Thoracic aorta (tissue), 2 donors: Measurements from ENCODE around the gene SULT1E1. TPM values are rescaled to one million over a fixed set of nuclear protein-coding genes. Genes with fewer than 3 reads are reported as not detected.

Experiments
- ATAC-seq: fragments of 150-250 bp; one replicate; pipeline ENCODE4 v1.8.0; 2017; ENCODE audit warnings: low read depth; ENCODE audit not compliant: insufficient number of reproducible peaks, low FRiP score
- DNase-seq: peaks from one replicate; pipeline ENCODE4 v3.0.0-alpha.2; 2020; ENCODE audit warnings: low spot score
- H3K27ac ChIP-seq, 2 donors: fragments of 200-600 bp; sonication (generic); 1 replicate in 1 of 2; 2 replicates in 1 of 2; pipeline ENCODE4 v1.5.1; 2016; ENCODE audit warnings: mild to moderate bottlenecking in 2 of 2, moderate library complexity in 2 of 2
- H3K27me3 ChIP-seq: fragments of 200-600 bp; sonication (generic); replicated peaks from 2 replicates; pipeline ENCODE4 v1.6.0; 2016; ENCODE audit warnings: mild to moderate bottlenecking; ENCODE audit not compliant: insufficient read depth
- H3K36me3 ChIP-seq: fragments of 200-600 bp; sonication (generic); one replicate; pipeline ENCODE4 v1.5.1; 2016
- H3K4me1 ChIP-seq, 2 donors: fragments of 200-600 bp; sonication (generic); 1 replicate in 1 of 2; 2 replicates in 1 of 2; pipeline versions ENCODE4 v1.5.1 to v1.6.0; 2016; ENCODE audit warnings: low read depth in 2 of 2, mild to moderate bottlenecking in 1 of 2; ENCODE audit not compliant: control insufficient read depth in 1 of 2
- H3K4me3 ChIP-seq: fragments of 200-600 bp; sonication (generic); 2 replicates; pipeline ENCODE4 v1.5.1; 2016; ENCODE audit warnings: mild to moderate bottlenecking
- H3K9me3 ChIP-seq: fragments of 200-600 bp; sonication (generic); 2 replicates; pipeline ENCODE4 v1.5.1; 2016
- CTCF ChIP-seq: fragments of 200-600 bp; sonication (generic); IDR thresholded peaks from one replicate; pipeline ENCODE4 v1.5.1; 2019; ENCODE audit warnings: antibody characterized with exemption
- total RNA-seq, 2 donors: library from RNA; depleted of rRNA; stranded (reverse); fragments of >200 nt; gene quantifications; one replicate each; pipeline versions ENCODE4 v1.1.0 to v1.2.3, GENCODE V29; 2016

The SULT1E1 gene
- total RNA-seq, 2 donors from 2014 or later = 0.54 TPM; not detected in 1

GRCh38 chr4:69813628-69814027, 46.3 kb downstream of the SULT1E1 start:
- no peak overlapping the region for H3K4me3 ChIP-seq

GRCh38 chr4:69811166-69811565, 48.8 kb downstream of the SULT1E1 start:
- ATAC-seq (no peak), DNase-seq (no peak)
- Histone ChIP-seq H3K4me3 (no peak overlapping the region), H3K27ac (no peak overlapping the region), H3K27me3 (no peaks in the 10 kb centered on the region), H3K9me3 (no peaks in the 10 kb centered on the region), H3K4me1 (peaks cover 0 to under 1% of the 10 kb centered on the region in 2 donors), H3K36me3 (no peaks in the 10 kb centered on the region)
- TF ChIP-seq CTCF = no peak

More at GRCh38 chr4:69813628-69814027, 46.3 kb downstream of the SULT1E1 start:
- Histone ChIP-seq H3K27me3 (no peaks in the 10 kb centered on the region), H3K9me3 (no peaks in the 10 kb centered on the region), H3K4me1 (peaks cover 6 to 7% of the 10 kb centered on the region in 2 donors), H3K27ac (no peak overlapping the region), H3K36me3 (no peaks in the 10 kb centered on the region)
- ATAC-seq (no peak), DNase-seq (no peak)
- no peak for TF ChIP-seq CTCF

- no peak overlapping the region for H3K4me3 ChIP-seq
- no peaks in the 10 kb centered on the region for H3K27me3 ChIP-seq
- no peaks in the 10 kb centered on the region for H3K4me1 ChIP-seq
- DNase-seq (no peak), ATAC-seq (no peak)
- H3K27ac ChIP-seq = no peak overlapping the region
- no peak for TF ChIP-seq CTCF
- H3K36me3 ChIP-seq = no peaks in the 10 kb centered on the region
- H3K9me3 ChIP-seq = no peaks in the 10 kb centered on the region
Observed at GRCh38 chr4:69800599-69800998, 59.3 kb downstream of the SULT1E1 start.

GRCh38 chr4:69799337-69799736, 60.6 kb downstream of the SULT1E1 start:
- TF ChIP-seq CTCF = no peak
- H3K27ac ChIP-seq = no peak overlapping the region
- no peaks in the 10 kb centered on the region for H3K27me3 ChIP-seq
- ATAC-seq (no peak), DNase-seq (no peak)
- H3K36me3 ChIP-seq = no peaks in the 10 kb centered on the region
- no peaks in the 10 kb centered on the region for H3K4me1 ChIP-seq
- H3K9me3 ChIP-seq = no peaks in the 10 kb centered on the region
- H3K4me3 ChIP-seq = no peak overlapping the region

- no peaks in the 10 kb centered on the region for H3K4me1 ChIP-seq
- no peak for TF ChIP-seq CTCF
- no peaks in the 10 kb centered on the region for H3K36me3 ChIP-seq
- peaks cover 3% of the 10 kb centered on the region for H3K27me3 ChIP-seq
- no peak for ATAC-seq
- H3K27ac ChIP-seq = no peak overlapping the region
- no peaks in the 10 kb centered on the region for H3K9me3 ChIP-seq
- DNase-seq = no peak
- H3K4me3 ChIP-seq = no peak overlapping the region
Observed at GRCh38 chr4:69793732-69794131, 66.2 kb downstream of the SULT1E1 start.

Other genes starting within 250 kb of the SULT1E1 start
- not detected for gene UGT2A2, start 220.5 kb downstream of the SULT1E1 start, total RNA-seq
- not detected for gene UGT2A1, start 206.9 kb downstream of the SULT1E1 start, total RNA-seq
- 1 to 10 TPM in 1 of 2 donors, under 1 TPM in 1; 0.41 to 2.9 TPM for gene SULT1B1, start 99.5 kb downstream of the SULT1E1 start, total RNA-seq
- not detected for gene CSN1S1, start 70.9 kb upstream of the SULT1E1 start, total RNA-seq
- not detected for gene CSN2, start 105.6 kb upstream of the SULT1E1 start, total RNA-seq
- not detected for gene STATH, start 135.8 kb upstream of the SULT1E1 start, total RNA-seq
- not detected for gene HTN3, start 168.3 kb upstream of the SULT1E1 start, total RNA-seq
- not detected for gene HTN1, start 190.3 kb upstream of the SULT1E1 start, total RNA-seq